H9 (cell line): Measurements from ENCODE around the gene FOXP4. TPM values are rescaled to one million over a fixed set of nuclear protein-coding genes. Genes with fewer than 3 reads are reported as not detected.
A peak's percentile ranks its signal among the peaks of the same experiment; 100 is the strongest.

Source experiments
- DNase-seq: peaks from one replicate; pipeline ENCODE4 v3.0.0-alpha.2; 2017
- H2AFZ ChIP-seq: one replicate; pipeline ENCODE4 v1.6.1; 2013; ENCODE audit warnings: mild to moderate bottlenecking, low read length, control low read depth, moderate library complexity
- H2AK5ac ChIP-seq: 2 replicates; pipeline ENCODE4 v1.6.1; 2013; ENCODE audit warnings: low read length, control low read depth, mixed read lengths; ENCODE audit not compliant: insufficient read length
- H2BK120ac ChIP-seq: one replicate; pipeline ENCODE4 v1.6.1; 2013; ENCODE audit warnings: low read depth, mild to moderate bottlenecking, low read length, control low read depth, inconsistent platforms; ENCODE audit not compliant: poor library complexity, severe bottlenecking
- H2BK12ac ChIP-seq: 2 replicates; pipeline ENCODE4 v1.6.1; 2013; ENCODE audit warnings: low read length, control low read depth, mixed read lengths, low read depth; ENCODE audit not compliant: insufficient read length
- H2BK15ac ChIP-seq: 2 replicates; pipeline ENCODE4 v1.6.1; 2013; ENCODE audit warnings: low read depth, low read length, control low read depth
- H2BK20ac ChIP-seq: one replicate; pipeline ENCODE4 v1.6.1; 2013; ENCODE audit warnings: low read depth, mild to moderate bottlenecking, low read length, control low read depth, inconsistent platforms; ENCODE audit not compliant: poor library complexity, severe bottlenecking
- H2BK5ac ChIP-seq: 2 replicates; pipeline ENCODE4 v1.6.1; 2013; ENCODE audit warnings: low read length, control low read depth, mixed read lengths; ENCODE audit not compliant: insufficient read length
- H3K14ac ChIP-seq: 2 replicates; pipeline ENCODE4 v1.6.1; 2013; ENCODE audit warnings: low read length, control low read depth; ENCODE audit not compliant: insufficient read depth
- H3K18ac ChIP-seq: 2 replicates; pipeline ENCODE4 v1.6.1; 2013; ENCODE audit warnings: low read depth, mild to moderate bottlenecking, mixed read lengths, low read length, control low read depth; ENCODE audit not compliant: insufficient read length
- H3K23ac ChIP-seq: 2 replicates; pipeline ENCODE4 v1.6.1; 2013; ENCODE audit warnings: low read length, control low read depth, mixed read lengths, low read depth; ENCODE audit not compliant: insufficient read length
- H3K23me2 ChIP-seq: 2 replicates; pipeline ENCODE4 v1.6.1; 2013; ENCODE audit warnings: low read depth, mild to moderate bottlenecking, mixed read lengths, low read length, control low read depth; ENCODE audit not compliant: insufficient read length, poor library complexity, severe bottlenecking
- H3K27ac ChIP-seq: 2 replicates; pipeline ENCODE4 v1.5.1; 2013; ENCODE audit warnings: low read length, control low read depth, mixed read lengths, low read depth; ENCODE audit not compliant: insufficient read length
- H3K27me3 ChIP-seq: 2 replicates; pipeline ENCODE4 v1.6.1; 2013; ENCODE audit warnings: low read length, control low read depth, inconsistent platforms; ENCODE audit not compliant: insufficient read depth
- H3K4ac ChIP-seq: 2 replicates; pipeline ENCODE4 v1.6.1; 2013; ENCODE audit warnings: low read depth, mild to moderate bottlenecking, control low read depth, inconsistent platforms, low read length, moderate library complexity
- H3K4me1 ChIP-seq: 2 replicates; pipeline ENCODE4 v1.6.1; 2013; ENCODE audit warnings: low read length, control low read depth, inconsistent platforms; ENCODE audit not compliant: insufficient read depth
- H3K4me2 ChIP-seq: 2 replicates; pipeline ENCODE4 v1.6.1; 2013; ENCODE audit warnings: low read length, control low read depth, mixed read lengths; ENCODE audit not compliant: insufficient read length, insufficient read depth
- H3K56ac ChIP-seq: 2 replicates; pipeline ENCODE4 v1.6.1; 2013; ENCODE audit warnings: low read depth, mild to moderate bottlenecking, mixed read lengths, low read length, control low read depth; ENCODE audit not compliant: insufficient read length
- H3K79me1 ChIP-seq: 2 replicates; pipeline ENCODE4 v1.6.1; 2013; ENCODE audit warnings: low read depth, mild to moderate bottlenecking, moderate library complexity, low read length, control low read depth, inconsistent platforms; ENCODE audit not compliant: insufficient read depth, poor library complexity, severe bottlenecking
- H3K79me2 ChIP-seq: 2 replicates; pipeline ENCODE4 v1.6.1; 2013; ENCODE audit warnings: low read length, control low read depth, inconsistent platforms; ENCODE audit not compliant: insufficient read depth
- H3K9ac ChIP-seq: 2 replicates; pipeline ENCODE4 v1.6.1; 2013; ENCODE audit warnings: low read length, control low read depth, mixed read lengths; ENCODE audit not compliant: insufficient read length; ENCODE audit errors: extremely low read depth
- H3K9me3 ChIP-seq: one replicate; pipeline ENCODE4 v1.6.1; 2013; ENCODE audit warnings: low read depth, low read length, inconsistent platforms; ENCODE audit not compliant: control insufficient read depth
- H3T11ph ChIP-seq: one replicate; pipeline ENCODE4 v1.6.1; 2013; ENCODE audit warnings: mild to moderate bottlenecking, low read length, control low read depth, inconsistent platforms
- H4K20me1 ChIP-seq: one replicate; pipeline ENCODE4 v1.6.1; 2013; ENCODE audit not compliant: control insufficient read depth, insufficient read length, insufficient read depth
- H4K5ac ChIP-seq: 2 replicates; pipeline ENCODE4 v1.6.1; 2013; ENCODE audit warnings: low read depth, mild to moderate bottlenecking, mixed read lengths, low read length, control low read depth; ENCODE audit not compliant: insufficient read length
- H4K8ac ChIP-seq: replicated peaks from 2 replicates; pipeline ENCODE4 v1.6.1; 2013; ENCODE audit warnings: low read length, control low read depth, mixed read lengths, low read depth; ENCODE audit not compliant: insufficient read length
- H4K91ac ChIP-seq: 2 replicates; pipeline ENCODE4 v1.6.1; 2013; ENCODE audit warnings: low read depth, mild to moderate bottlenecking, moderate library complexity, mixed read lengths, low read length, control low read depth; ENCODE audit not compliant: insufficient read length
- H3K27ac Mint-ChIP-seq, 3 experiments: 2 replicates in 2 of 3; 3 replicates in 1 of 3; pipeline ENCODE4 v1.8.0; 2020 to 2021; ENCODE audit warnings: mixed read lengths in 3 of 3, mild to moderate bottlenecking in 1 of 3, moderate library complexity in 1 of 3
- H3K27me3 Mint-ChIP-seq: 2 replicates; pipeline ENCODE4 v1.8.0; 2021; ENCODE audit warnings: low read depth, mild to moderate bottlenecking, moderate library complexity, mixed read lengths
- H3K36me3 Mint-ChIP-seq, 3 experiments: 2 replicates in 2 of 3; 3 replicates in 1 of 3; pipeline ENCODE4 v1.8.0; 2020 to 2021; ENCODE audit warnings: low read depth in 3 of 3, mixed read lengths in 3 of 3; ENCODE audit not compliant: insufficient read depth in 1 of 3
- H3K4me1 Mint-ChIP-seq, 2 experiments: 2 replicates each; pipeline ENCODE4 v1.8.0; 2020; ENCODE audit warnings: mixed read lengths in 2 of 2
- H3K4me3 Mint-ChIP-seq, 2 experiments: 2 replicates in 1 of 2; 3 replicates in 1 of 2; pipeline ENCODE4 v1.8.0; 2020 to 2021; ENCODE audit warnings: mild to moderate bottlenecking in 2 of 2, mixed read lengths in 2 of 2, moderate library complexity in 1 of 2
- H3K9me3 Mint-ChIP-seq, 2 experiments: 2 replicates in 1 of 2; 3 replicates in 1 of 2; pipeline ENCODE4 v1.8.0; 2020; ENCODE audit warnings: mild to moderate bottlenecking in 2 of 2, mixed read lengths in 2 of 2, moderate library complexity in 1 of 2
- CTCF ChIP-seq: fragments of 200-600 bp; sonication (generic); conservative IDR thresholded peaks from 3 replicates; pipeline ENCODE4 v1.8.0; 2021; ENCODE audit warnings: antibody characterized with exemption, mild to moderate bottlenecking
- WGBS: extraction: QIAGEN DNeasy Blood & Tissue Kit; methylation state at CpG from one replicate; pipeline ENCODE4 v1.1.7; 2013; ENCODE audit warnings: missing lambda C conversion rate, low lambda C conversion rate, mixed read lengths; ENCODE audit not compliant: insufficient read length; ENCODE audit errors: extremely low coverage; 5-methylcytosine and 5-hydroxymethylcytosine counted together
- total RNA-seq: library from RNA; stranded (reverse); gene quantifications from 2 replicates; pipeline ENCODE4 v1.2.1, GENCODE V29; 2021

Gene FOXP4
- total RNA-seq, 1 experiment from 2014 or later = 18.2 TPM

GRCh38 chr6:41642090-41642959, 96.1 kb downstream of the FOXP4 start:
- H2BK15ac ChIP-seq = no peak overlapping the region
- Mint-ChIP-seq H3K36me3 (peaks cover 19 to 31% (median 26%) of the 10 kb centered on the region in 3 experiments), H3K27ac (peak overlapping the region in 1 of 3 experiments; percentile 89; a peak in 1 of 7 replicates), H3K4me1 (peaks cover 60 to 66% of the 10 kb centered on the region in 2 experiments), H3K4me3 (no peak overlapping the region; a peak in 1 of 5 replicates), H3K27me3 (peaks cover 40% of the 10 kb centered on the region), H3K9me3 (no peaks in the 10 kb centered on the region; a peak in 1 of 5 replicates)
- no peak overlapping the region for H3K4ac ChIP-seq
- H2AFZ ChIP-seq = no peak overlapping the region
- peaks cover 9% of the 10 kb centered on the region; the same call in 1 of the 2 replicates for H3K4me1 ChIP-seq
- no peak overlapping the region for H2BK12ac ChIP-seq
- H2BK120ac ChIP-seq = no peak overlapping the region
- H3K27me3 ChIP-seq = no peaks in the 10 kb centered on the region; the same call in 1 of the 2 replicates
- no CpG with 5 or more reads among the region's 11 CpGs for WGBS
- no peak for DNase-seq
- H2AK5ac ChIP-seq = no peak overlapping the region
- H2BK20ac ChIP-seq = no peak overlapping the region
- H3K79me1 ChIP-seq = no peaks in the 10 kb centered on the region
- no peak overlapping the region for H3T11ph ChIP-seq
- H4K8ac ChIP-seq = no peak overlapping the region
- H3K9ac ChIP-seq = no peak overlapping the region
- no peak overlapping the region for H3K4me2 ChIP-seq
- no peak for TF ChIP-seq CTCF
- no peaks in the 10 kb centered on the region for H3K9me3 ChIP-seq
- peaks cover 13% of the 10 kb centered on the region for H3K23me2 ChIP-seq
- H2BK5ac ChIP-seq = no peak overlapping the region
- no peaks in the 10 kb centered on the region; the same call in 1 of the 2 replicates for H3K79me2 ChIP-seq
- no peak overlapping the region for H3K56ac ChIP-seq
- H4K5ac ChIP-seq = no peak overlapping the region
- H3K23ac ChIP-seq = no peak overlapping the region
- H4K20me1 ChIP-seq = no peaks in the 10 kb centered on the region
- no peak overlapping the region for H3K27ac ChIP-seq
- H3K14ac ChIP-seq = no peak overlapping the region; the same call in 1 of the 2 replicates
- H4K91ac ChIP-seq = no peak overlapping the region
- no peak overlapping the region for H3K18ac ChIP-seq
